GM21528 (cell line): ENCODE results near the gene RPTOR.
"Not testable (repeated sequence)": the region's sequence is repeated elsewhere in the genome, so short reads cannot be mapped to it uniquely, and the experiment has no call there.

Source experiments
- ATAC-seq: cut with Tn5 transposase; IDR thresholded peaks from one replicate; pipeline ENCODE4 v1.9.1; 2021; ENCODE audit warnings: mild to moderate bottlenecking, moderate library complexity; ENCODE audit not compliant: unreplicated experiment, low FRiP score

RPTOR gene

DNA sequence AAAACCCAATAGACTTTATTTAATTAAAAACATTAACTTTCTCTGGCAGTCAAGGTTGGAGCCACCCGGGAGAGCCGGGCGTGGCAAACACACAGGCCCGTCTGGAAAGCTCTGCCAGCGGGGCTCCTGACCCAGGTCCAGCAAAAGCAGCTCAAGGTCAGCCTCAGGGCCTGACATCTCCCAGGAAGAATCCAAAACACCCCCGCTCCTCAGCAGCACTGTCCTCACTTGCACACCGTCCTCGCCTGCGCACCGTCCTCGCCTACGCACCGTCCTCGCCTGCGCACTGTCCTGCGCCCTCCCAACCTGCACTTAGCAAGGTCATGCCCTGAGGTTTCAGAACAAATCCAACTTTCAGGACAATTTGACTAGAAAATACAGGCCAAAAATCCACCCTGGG is 31.4 kb upstream of the RPTOR start:
- no peak for ATAC-seq

- no peak for ATAC-seq
Measured at GRCh38 chr17:80513892-80514291, 30.7 kb upstream of the RPTOR start.

DNA sequence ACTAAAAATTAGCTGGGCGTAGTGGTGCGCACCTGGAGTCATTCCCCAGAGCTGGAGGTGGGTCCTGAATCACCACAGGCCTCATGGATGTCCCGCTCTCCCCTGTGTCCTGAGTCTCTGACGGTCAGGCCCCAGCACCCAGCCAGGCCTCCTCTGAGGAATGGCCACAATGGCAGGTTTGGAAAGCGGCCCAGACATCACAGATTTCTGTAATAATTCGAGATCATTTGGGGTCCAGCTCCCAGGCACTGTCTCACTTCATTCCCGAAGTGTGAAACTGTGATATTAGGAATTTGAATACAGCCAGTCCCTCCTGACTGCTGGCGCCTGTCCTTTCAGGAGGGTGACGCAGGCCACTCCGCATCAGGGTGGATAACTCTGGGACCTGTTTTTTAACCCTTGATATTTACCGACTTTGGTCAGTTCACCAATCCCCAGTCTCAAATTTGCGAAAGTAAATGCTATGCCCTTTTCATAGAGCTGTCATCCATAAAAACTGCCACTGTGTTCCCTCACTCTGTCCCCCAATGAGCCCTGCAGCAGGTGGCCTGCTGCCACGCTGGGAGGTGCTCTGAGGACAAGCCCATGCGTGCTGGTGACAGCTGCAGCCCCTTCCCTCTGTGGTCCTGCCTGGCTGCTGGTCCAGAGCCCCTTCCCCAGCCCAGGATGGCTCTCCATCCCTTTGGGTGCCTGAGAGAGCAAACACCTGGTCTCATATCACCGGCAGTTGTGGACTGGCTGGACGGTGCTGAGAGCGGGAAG is 28.3 kb upstream of the RPTOR start:
- no peak for ATAC-seq

GRCh38 chr17:80517641-80518040 is 27.0 kb upstream of the RPTOR start:
- no peak for ATAC-seq

DNA sequence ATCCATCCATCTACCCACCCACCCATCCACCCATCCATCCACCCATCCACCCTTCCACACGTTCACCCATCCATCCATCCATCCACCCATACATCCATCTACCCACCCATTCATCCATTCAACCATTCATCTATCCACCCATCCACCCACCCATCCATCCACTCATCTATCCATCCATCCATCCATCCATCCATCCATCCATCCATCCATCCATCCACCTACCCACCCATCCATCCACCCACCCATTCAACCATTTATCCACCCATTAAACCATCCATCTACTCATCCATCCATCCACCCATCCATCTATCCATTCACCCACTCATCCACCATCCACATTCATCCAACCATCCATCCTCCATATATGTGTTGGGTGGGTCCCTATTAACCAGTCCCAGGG is 26.2 kb upstream of the RPTOR start:
- ATAC-seq: no peak

DNA sequence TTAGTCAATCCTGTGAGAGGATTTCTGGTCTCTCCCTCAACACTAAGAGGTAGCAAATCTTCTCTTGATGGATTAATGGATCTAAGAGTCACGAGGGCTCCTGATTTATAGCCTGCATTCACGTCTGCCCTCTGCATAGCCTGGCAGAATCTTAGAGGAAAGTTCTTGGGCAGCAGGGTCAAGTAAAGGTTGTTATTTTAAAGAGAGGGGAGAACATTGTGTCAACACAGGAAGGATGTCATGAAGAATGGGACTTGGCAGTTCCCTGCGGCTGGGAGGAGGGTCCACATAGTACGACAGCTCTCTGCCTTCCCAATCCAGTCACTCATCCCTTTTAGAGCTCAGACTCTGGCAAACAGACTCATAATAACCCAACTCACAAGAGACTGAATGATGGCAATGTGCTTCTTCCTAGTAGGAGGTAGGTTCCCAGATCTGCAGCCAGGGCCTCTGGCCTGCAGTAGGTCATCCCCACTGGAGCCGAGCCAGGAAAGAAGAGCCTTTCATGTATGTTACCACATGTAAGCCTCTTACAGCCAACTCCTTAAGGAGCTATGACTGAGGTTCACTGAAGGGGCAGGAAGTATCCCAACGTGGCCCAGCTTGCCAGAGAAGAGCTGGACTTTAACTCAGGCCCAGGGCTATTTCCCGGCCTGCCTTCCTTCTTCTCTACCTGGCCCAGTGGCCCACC is 25.4 kb upstream of the RPTOR start:
- no peak for ATAC-seq

DNA sequence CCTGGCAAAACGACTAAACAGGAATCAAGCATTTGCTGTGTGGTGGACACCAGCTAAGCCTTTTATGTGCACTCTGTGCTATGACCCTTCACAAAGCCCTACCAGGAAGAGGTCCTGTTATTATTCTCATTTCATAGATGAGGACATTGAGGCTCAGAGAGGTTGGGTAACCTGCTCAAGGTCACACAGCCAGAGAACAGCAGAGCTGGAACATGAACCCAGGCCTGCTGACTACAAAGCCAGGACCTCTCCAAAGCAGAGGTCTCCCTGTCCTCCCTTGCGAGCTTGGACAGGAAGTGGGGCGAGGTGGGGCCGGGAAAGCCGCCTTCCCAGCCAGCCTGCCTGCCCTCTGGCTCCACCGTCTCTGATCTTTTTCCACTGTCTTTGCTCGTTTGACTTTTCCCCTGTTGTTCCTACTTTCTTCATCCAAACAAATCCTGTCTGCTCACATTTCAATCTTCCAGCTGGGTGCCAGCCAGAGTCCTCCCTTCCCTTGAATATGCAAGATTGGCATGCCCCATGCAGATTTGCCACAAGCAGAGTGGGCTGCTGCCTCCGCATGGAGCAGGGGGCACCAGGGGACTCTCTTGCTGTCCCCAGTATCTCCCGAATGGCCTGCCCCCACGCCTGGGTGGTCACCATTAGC is 23.7 kb upstream of the RPTOR start:
- no peak for ATAC-seq

GRCh38 chr17:80523054-80523744 is 21.4 kb upstream of the RPTOR start:
- ATAC-seq: no peak

- no peak for ATAC-seq
Measured at GRCh38 chr17:80523956-80524712, 20.5 kb upstream of the RPTOR start.

DNA sequence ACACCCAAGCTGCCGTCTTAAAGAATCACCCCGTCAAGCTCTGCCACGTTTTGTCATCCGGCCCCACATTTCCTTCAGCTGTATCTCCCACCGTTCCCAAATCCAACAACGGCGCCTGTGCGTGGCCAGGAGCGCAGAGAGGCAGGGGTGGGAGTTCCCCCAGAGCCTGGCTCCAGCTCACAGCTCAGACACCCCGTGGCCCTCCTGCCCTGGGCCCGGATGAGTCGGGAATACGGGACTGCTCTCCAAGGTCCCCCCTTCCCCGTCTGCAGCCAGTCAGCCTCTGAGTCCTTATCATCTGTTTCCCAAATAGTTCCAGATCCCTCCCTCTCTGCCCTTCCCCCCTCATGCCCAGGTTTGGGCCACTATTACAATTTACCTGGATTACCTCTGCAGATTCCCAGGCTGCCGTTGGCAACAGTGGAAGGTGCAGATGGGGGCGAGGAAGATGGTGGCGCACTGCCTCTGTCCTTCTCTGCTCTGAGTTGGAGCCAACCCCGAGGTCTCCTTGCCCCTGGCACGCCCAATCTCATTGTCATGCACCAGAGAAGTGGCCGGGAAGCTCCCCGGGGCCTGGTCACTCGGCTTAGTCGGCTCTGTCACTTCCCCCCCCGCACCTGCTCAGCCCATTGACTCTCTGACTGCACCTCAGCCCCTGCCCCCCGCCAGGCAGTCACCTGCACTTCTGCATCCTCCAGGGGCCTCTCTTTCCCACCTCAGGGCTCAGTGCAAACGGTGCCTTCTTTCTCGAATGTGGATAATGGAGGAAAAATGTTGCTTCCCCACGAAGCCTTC is 18.3 kb upstream of the RPTOR start:
- no peak for ATAC-seq

DNA sequence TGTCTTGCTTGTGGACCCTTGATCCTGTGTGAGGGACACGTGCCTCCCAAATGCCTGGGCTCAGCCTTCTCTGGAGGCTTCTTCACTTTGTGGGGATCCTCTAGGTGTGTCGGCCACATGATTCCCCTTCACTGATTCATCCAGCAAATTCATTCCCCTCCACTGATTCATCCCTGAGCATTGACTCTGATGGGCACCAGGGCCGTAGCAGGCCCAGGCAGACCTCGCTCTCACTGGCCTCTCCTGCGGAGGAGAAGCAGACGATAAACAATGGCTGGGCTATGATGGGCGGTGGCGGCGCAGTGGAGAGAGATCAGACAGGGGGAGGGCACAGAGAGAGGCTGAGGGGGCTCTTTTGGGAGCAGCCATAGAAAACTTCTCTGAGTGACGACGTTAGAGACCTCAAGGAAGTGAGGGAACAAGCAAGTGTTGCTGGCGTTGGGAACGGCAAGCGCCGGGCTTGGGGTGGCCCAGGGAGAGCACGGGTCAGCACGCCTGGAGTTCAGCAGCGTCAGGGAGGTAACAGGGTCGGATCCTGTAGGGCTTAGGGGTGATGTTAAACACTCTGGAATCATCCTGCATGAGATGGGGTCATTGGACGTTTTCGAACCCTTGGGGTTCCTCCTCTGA is 17.5 kb upstream of the RPTOR start:
- no peak for ATAC-seq

GRCh38 chr17:80528536-80528935 is 16.1 kb upstream of the RPTOR start:
- no peak for ATAC-seq

- ATAC-seq: no peak
Measured at GRCh38 chr17:80529104-80529903, 15.3 kb upstream of the RPTOR start.

GRCh38 chr17:80529904-80530292 is 14.7 kb upstream of the RPTOR start:
- no peak for ATAC-seq

GRCh38 chr17:80531400-80531799 is 13.2 kb upstream of the RPTOR start:
- no peak for ATAC-seq

DNA sequence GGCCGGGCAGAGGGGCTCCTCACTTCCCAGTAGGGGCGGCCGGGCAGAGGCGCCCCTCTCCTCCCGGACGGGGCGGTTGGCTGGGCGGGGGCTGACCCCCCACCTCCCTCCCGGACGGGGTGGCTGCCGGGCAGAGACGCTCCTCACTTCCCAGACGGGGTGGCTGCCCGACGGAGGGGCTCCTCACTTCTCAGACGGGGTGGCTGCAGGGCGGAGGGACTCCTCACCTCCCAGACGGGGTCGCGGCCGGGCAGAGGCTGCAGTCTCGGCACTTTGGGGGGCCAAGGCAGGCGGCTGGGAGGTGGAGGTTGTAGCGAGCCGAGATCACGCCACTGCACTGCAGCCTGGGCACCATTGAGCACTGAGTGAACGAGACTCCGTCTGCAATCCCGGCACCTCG is 7.3 kb upstream of the RPTOR start:
- not testable (repeated sequence) for ATAC-seq

- ATAC-seq: no peak
Measured at GRCh38 chr17:80538484-80538883, 6.2 kb upstream of the RPTOR start.

GRCh38 chr17:80539022-80539641 is 5.5 kb upstream of the RPTOR start:
- ATAC-seq: no peak
